HG02642 (cell line): ENCODE data around the gene FDXR.

Experiments
- ATAC-seq: cut with Tn5 transposase; IDR thresholded peaks from one replicate; pipeline ENCODE4 v1.9.1; 2021; ENCODE audit warnings: mild to moderate bottlenecking; ENCODE audit not compliant: unreplicated experiment, poor library complexity

The FDXR gene

GRCh38 chr17:74842146-74842598, 30.6 kb downstream of the FDXR start:
- no peak for ATAC-seq

GRCh38 chr17:74840989-74841666, 31.7 kb downstream of the FDXR start:
- ATAC-seq, result no peak

GRCh38 chr17:74839990-74840852, 32.6 kb downstream of the FDXR start:
- ATAC-seq, result no peak

GRCh38 chr17:74838274-74838673, 34.5 kb downstream of the FDXR start:
- no peak for ATAC-seq

- no peak for ATAC-seq
These were observed 35.9 kb downstream of the FDXR start for GRCh38 chr17:74836691-74837467.

DNA sequence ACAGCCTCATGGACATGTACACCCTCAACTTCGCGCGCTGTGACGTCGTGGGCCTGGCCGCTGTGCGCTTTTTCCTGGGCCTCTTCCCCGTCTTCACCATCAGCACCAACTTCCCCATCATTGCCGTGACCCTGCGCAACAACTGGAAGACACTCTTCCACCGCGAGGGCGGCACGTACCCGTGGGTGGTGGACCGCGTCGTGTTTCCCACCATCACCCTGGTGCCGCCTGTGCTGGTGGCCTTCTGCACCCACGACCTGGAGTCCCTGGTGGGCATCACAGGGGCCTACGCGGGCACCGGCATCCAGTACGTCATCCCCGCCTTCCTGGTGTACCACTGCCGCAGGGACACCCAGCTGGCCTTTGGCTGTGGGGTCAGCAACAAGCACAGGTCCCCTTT, 36.6 kb downstream of the FDXR start:
- no peak for ATAC-seq

GRCh38 chr17:74833501-74834377, 39.1 kb downstream of the FDXR start:
- no peak for ATAC-seq

- no peak for ATAC-seq
These were observed 40.4 kb downstream of the FDXR start for GRCh38 chr17:74832421-74832820.

- ATAC-seq, result no peak
These were observed 41.2 kb downstream of the FDXR start for GRCh38 chr17:74831444-74832146.

- no peak for ATAC-seq
These were observed 41.9 kb downstream of the FDXR start for GRCh38 chr17:74830861-74831260.

- no peak for ATAC-seq
These were observed 45.0 kb downstream of the FDXR start for GRCh38 chr17:74827800-74828199.

DNA sequence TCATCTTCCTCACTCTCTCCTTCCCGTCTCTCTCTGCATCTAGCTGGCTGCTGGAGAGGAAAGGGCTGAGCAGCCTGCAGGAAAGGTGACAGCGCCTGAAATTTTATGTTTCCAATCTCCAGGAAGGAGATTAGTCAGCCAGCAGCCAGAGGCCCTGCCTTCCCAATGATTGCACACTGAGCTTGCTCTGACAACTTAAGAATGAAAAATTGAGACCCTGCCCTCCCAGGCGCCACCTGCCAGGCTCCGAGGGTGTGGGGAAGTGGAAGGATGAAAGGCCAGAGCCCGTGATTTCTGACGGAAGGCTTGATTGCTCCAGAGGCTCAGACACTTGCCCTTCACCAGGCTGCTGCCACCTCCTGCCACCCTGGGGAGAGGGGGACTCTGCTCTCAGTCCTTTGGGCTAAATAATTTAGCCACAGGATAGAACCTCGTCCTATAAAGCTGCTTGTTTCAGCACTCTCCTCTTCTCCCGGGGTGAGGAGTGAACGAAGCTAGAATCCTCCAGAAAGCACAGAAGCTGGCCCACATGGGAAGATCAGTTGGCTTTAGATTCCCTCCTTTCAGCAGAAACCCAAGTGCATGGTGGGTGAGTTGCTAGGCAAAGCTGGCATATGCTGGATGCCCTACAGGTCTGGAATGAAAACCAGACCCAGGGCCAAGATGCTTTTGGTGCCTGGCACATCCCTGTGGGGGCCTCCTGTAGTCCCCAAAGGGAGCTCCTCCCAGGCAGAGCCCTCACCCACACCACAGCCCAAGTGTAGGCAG, 46.7 kb downstream of the FDXR start:
- no peak for ATAC-seq

DNA sequence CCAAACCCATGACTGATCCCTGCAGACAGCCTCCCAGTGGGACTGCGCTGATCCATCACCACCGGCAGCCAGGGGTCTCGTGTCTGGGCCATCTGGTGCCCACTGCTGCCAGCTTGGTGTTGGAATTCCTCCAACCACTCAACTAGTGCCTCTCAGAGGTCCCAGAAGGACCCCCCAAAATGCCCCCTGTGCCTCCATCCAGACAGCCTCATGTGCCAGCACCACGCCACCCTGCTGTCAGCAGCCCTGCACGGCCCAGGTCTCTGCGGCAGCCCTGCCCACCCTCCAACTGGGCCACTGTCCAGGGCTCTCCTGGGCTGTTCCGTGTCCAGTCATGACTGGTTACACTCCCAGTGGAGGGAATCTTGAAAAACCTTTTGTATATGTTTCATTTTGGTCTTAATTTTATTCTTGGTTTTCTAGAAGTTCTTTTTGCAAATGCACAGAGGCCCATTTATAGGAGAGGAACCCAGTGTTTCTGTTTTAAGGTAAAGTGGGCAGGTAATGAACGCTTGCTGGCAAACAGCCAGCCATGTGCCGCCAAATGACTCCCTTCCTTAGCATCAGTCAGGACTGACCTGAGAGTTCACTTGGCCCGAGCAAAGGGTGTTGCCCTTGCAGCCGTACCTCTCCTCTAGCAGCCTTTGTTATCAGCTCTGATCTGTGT, 47.7 kb downstream of the FDXR start:
- ATAC-seq, result no peak

DNA sequence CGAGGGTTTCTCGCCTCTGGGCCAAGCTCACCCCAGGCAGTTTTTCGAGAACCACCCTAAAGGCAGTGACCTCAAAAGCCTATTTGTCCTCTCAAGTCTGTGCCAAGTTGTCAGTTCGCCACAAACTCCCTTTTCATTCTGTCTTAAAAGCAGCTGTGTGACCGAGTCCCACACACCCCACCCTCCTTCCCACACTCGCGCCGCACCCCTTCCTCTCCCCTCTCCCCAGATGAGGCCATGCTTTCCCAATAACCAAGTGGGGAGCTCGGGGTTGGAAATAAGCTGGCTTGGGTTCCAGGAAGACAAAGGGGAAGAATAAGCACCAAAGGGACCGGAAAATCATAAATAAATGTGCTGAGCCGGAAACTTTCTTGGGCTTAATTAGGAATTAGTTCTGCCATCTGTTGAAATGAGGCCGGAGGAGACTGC, 49.8 kb downstream of the FDXR start:
- ATAC-seq, result no peak

DNA sequence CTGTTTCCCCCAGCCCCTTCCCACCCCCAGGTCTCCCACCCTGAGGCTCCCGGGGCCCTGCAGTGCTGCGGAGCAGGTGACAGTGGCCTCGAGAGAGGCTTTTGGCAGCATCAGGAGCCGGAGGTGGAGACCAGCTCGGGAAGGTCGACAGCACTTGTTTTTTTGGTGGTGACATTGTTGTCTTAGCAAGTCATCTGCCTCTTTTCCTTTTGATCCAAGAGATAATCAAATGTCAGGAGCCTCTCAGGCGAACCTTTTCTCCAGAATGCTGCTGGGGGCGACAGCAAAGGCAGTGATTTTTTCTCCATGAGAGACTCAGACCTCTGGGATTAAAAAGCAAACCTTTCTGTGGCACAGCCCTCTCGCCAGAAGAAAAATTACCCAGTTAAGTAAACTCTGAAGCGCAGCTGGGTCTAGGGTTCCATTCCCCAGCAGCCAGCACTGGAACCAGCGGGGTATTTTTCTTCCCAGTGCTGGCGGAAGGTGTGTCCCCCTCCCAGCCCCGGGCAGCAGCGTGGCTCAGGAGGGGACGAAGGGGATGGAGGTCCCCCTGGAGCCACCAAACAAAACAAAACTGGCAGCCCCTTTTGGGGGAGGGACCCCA, 50.4 kb downstream of the FDXR start:
- no peak for ATAC-seq

- no peak for ATAC-seq
These were observed 51.0 kb downstream of the FDXR start for GRCh38 chr17:74821655-74822334.

DNA sequence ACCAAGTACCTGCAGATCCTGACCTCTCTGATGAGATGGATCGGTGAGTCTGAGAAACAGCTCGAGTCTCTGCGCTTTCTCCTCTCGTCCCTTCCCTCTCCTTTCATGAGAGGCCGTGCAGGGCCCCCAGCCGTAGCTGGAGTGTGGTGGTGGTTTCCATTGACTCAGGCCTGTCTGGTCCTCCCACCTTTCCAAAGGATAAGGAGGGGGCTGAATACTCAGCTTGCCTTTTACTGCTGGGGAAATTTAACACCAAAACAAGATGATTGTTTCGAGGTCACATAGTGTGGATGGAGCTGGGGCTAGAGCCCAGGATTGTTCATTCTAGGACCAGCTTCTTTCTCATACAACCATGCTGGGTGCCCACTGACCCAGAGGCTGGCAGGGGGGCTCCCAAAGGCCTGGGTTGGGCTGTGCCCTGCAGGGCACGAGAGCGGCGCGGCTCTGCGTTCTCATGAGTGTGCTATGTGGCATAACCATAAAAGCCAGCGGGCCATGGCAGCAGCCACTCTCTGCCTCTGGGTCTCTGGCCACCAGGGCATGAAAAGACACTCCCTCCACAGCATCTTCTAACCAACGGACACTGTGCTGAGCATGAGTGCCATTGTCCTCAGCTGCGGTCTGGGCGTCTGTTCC, 52.9 kb downstream of the FDXR start:
- no peak for ATAC-seq
